IMR-90 (cell line): Measurements from ENCODE around the gene TCF7L1.

ENCODE experiments used
- CTCF ChIP-seq: conservative IDR thresholded peaks from 2 replicates; pipeline ENCODE4 v1.5.1; 2012; ENCODE audit warnings: mild to moderate bottlenecking, low read depth, low read length, improper control_type of control experiment
- POLR2A ChIP-seq: IDR thresholded peaks from 2 replicates; pipeline ENCODE4 v1.6.1; 2012; ENCODE audit warnings: mild to moderate bottlenecking, low read depth, low read length

- TF ChIP-seq POLR2A: no peak
- no peak for TF ChIP-seq CTCF
Measured at GRCh38 chr2:85319796-85320195, 186.6 kb downstream of the TCF7L1 start.
